ENCODE measurements around the gene MEF2A. TPM values are rescaled to one million over a fixed set of nuclear protein-coding genes. Genes with fewer than 3 reads are reported as not detected.
A peak's percentile ranks its signal among the peaks of the same experiment; 100 is the strongest.

The MEF2A gene
- total and polyA plus RNA-seq, 12 donors, result 20.6 to 91.7 (median 50.1) TPM

DNA sequence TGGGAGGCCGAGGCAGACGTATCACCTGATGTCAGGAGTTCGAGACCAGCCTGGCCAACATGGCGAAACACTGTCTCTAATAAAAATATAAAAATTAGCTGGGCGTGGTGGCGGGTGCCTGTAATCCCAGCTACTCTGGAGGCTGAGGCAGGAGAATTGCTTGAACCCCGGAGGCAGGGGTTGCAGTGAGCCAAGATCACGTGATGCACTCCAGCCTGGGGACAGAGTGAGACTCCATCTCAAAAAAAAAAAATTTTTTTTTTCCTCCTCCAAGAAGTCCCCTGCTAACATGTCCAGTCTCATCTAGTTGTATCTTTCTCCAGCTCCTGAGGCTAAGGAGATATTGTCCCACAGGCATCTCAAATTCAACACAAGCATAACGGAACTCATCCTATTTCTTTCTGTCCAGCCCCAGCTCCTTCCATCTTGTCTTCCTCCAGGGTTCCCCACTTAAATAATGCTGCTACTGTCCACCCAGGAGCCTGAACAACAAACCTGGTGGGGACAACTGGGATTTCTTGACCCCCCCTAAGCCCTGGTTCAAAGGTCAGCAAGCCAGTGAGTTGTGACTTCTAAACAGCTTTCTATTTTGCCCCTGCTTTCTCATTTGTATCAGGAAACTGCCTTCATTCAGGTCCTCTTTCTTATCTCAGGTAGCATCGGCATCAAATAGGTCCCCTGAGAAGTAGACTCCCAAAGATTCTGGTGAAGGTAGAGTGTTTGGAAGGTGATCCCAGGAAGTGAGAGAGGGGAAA lies 4.1 kb upstream of the MEF2A start:
- DNase-seq, result no peak
- Histone ChIP-seq H3K4me1 (replicated peaks in 1 of 2) (peaks cover 13 to 15% of the 10 kb centered on the region in 2 donors), H3K27me3 (no peaks in the 10 kb centered on the region), H3K4me3 (no peak overlapping the region), H3K27ac (no peak overlapping the region), H3K36me3 (replicated peaks in 1 of 2) (no peaks in the 10 kb centered on the region), H3K9me3 (replicated peaks in 1 of 3) (no peaks in the 10 kb centered on the region)
- TF ChIP-seq POLR2A (IDR thresholded peaks at IDR 0.05), result no peak
- TF ChIP-seq, protein P1, sequence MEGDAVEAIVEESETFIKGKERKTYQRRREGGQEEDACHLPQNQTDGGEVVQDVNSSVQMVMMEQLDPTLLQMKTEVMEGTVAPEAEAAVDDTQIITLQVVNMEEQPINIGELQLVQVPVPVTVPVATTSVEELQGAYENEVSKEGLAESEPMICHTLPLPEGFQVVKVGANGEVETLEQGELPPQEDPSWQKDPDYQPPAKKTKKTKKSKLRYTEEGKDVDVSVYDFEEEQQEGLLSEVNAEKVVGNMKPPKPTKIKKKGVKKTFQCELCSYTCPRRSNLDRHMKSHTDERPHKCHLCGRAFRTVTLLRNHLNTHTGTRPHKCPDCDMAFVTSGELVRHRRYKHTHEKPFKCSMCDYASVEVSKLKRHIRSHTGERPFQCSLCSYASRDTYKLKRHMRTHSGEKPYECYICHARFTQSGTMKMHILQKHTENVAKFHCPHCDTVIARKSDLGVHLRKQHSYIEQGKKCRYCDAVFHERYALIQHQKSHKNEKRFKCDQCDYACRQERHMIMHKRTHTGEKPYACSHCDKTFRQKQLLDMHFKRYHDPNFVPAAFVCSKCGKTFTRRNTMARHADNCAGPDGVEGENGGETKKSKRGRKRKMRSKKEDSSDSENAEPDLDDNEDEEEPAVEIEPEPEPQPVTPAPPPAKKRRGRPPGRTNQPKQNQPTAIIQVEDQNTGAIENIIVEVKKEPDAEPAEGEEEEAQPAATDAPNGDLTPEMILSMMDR (IDR thresholded peaks at IDR 0.05), result no peak
- 90 to 95% (median 94%) methylated on average over 10 of the region's 10 CpGs for WGBS, 4 donors
- intact Hi-C loops (cut with DNase I), result loop anchor here (5.0 to 10.0 kb wide), 2 partner anchors 133 to 146 kb away; no protein-coding TSS in a partner anchor

DNA sequence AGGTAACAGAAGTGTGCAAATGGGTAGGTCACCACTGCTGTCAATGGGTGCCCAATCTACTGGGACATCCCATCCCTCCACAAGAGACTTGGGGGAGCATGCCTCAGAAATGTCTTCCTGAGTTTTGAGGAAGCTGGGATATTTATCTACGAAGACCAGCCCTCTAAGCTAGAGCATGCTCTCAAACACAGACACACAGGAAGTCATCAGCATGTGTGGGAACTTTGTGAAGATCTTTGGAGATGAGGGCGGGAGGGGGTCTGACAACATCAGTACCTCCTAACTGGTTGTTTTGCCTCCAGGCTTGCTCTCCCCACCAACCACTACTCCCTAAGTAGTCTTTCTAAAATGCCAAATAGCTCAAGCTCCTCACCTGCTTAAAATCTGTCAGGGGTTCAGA lies 3.5 kb upstream of the MEF2A start:
- TF ChIP-seq, protein P1 (IDR thresholded peaks at IDR 0.05), result no peak
- TF ChIP-seq POLR2A (IDR thresholded peaks at IDR 0.05), result no peak
- no peak overlapping the region for H3K4me3 ChIP-seq
- no peaks in the 10 kb centered on the region for H3K36me3 ChIP-seq (replicated peaks in 1 of 2)
- no peaks in the 10 kb centered on the region for H3K9me3 ChIP-seq (replicated peaks in 1 of 3)
- H3K4me1 ChIP-seq (replicated peaks in 1 of 2), result peaks cover 13 to 15% of the 10 kb centered on the region in 2 donors
- H3K27me3 ChIP-seq, result no peaks in the 10 kb centered on the region
- no peak for DNase-seq
- WGBS, 4 donors, result 74 to 91% (median 78%) methylated on average over 2 of the region's 2 CpGs
- intact Hi-C loops (cut with DNase I), result loop anchor here (5.0 to 10.0 kb wide), 2 partner anchors 133 to 145 kb away; no protein-coding TSS in a partner anchor
- no peak overlapping the region for H3K27ac ChIP-seq

DNA sequence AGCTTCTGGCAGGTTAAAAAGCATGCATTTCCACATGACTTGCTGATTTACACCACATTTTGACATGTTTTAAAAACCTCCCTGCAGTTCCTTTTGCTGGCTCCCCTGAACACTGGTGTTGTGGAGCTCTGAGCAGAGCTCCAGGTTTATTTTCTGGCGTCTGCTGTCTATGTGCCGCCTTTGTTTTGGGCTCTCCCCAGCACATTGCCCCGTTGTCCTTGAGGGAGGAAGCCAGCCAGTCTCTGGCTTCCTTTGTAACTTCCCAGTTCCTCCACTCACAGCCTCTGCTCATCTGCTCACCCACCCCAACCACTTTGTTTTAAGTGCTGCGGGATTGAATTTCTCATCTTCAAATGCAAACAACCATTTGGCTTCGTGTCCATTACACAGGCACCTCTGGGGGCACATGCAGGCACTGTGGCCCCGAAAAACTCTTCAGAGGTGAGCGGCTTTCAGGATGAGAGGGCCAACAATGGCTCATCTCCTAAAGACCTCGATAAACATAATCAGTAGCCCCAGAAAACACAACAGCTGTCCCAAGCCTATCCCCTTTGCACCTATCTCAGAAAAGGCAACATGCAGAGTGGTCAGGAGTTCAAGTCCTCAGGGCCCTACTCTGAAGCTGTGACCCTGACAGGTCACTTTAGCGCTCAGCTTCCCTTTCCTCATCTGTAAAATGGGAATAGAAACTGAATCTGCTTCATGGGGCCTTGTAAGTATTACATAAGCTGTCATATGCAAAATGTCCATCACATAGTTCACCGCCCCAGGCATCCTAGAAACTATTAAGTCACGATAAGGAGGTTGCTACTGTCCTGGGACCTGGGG lies 1.3 kb upstream of the MEF2A start:
- peak overlapping the region in 2 of 4 donors; percentile 35 to 95 for H3K4me3 ChIP-seq
- no peaks in the 10 kb centered on the region for H3K36me3 ChIP-seq (replicated peaks in 1 of 2)
- peak; percentile 47 to 81 (median 75) for DNase-seq
- no peaks in the 10 kb centered on the region for H3K27me3 ChIP-seq
- TF ChIP-seq, protein P1 (IDR thresholded peaks at IDR 0.05), result peak in 3 of 6 experiments; percentile 11 to 32 (median 16)
- peak in 1 of 2 donors; percentile 71 for TF ChIP-seq POLR2A (IDR thresholded peaks at IDR 0.05)
- H3K4me1 ChIP-seq (replicated peaks in 1 of 2), result peaks cover 23 to 30% of the 10 kb centered on the region in 2 donors
- peak overlapping the region; percentile 75 to 99 (median 96) for H3K27ac ChIP-seq
- 18 to 26% (median 24%) methylated on average over 10 to 11 of the region's 11 CpGs for WGBS, 4 donors
- no peaks in the 10 kb centered on the region for H3K9me3 ChIP-seq (replicated peaks in 1 of 3)
- intact Hi-C loops (cut with DNase I), result loop anchor here (5.0 to 10.0 kb wide), 2 partner anchors 130 to 143 kb away; no protein-coding TSS in a partner anchor

DNA sequence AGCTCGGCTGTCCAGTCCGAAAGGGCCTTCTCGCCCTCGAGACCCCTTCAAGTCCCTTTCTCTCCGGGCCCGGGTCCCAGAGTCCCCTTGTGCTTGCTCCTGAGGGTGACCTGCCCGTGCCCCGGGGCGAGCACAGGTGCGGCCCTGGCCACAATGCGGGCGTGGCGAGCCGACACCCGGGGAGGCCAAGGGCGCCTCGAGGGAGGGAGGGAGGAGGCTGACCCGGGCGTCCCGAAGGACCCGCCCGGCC lies 810 bp upstream of the MEF2A start:
- intact Hi-C loops (cut with DNase I), result loop anchor here in 1 of 2 donors (10.0 kb wide), 1 partner anchor 130 kb away; no protein-coding TSS in a partner anchor
- no peak for TF ChIP-seq POLR2A (IDR thresholded peaks at IDR 0.05)
- TF ChIP-seq, protein P1 (IDR thresholded peaks at IDR 0.05), result no peak
- H3K27ac ChIP-seq, result peak overlapping the region in 4 of 5 donors; percentile 83 to 99 (median 97)
- H3K36me3 ChIP-seq (replicated peaks in 1 of 2), result no peaks in the 10 kb centered on the region
- peaks cover 23 to 30% of the 10 kb centered on the region in 2 donors for H3K4me1 ChIP-seq (replicated peaks in 1 of 2)
- DNase-seq, result no peak
- H3K27me3 ChIP-seq, result no peaks in the 10 kb centered on the region
- H3K9me3 ChIP-seq (replicated peaks in 1 of 3), result no peaks in the 10 kb centered on the region
- H3K4me3 ChIP-seq, result peak overlapping the region in 2 of 4 donors; percentile 35 to 95
- WGBS, 4 donors, result 2 to 5% (median 3%) methylated on average over 12 to 19 of the region's 22 CpGs; no CpG with 5 or more reads in 1 of the 4 donors
